Endothelial cell of umbilical vein (primary cell): ENCODE results near the gene PLXNB3. TPM values are rescaled to one million over a fixed set of nuclear protein-coding genes. Genes with fewer than 3 reads are reported as not detected.

Experiments
- BruUV-seq: library from RNA; stranded (reverse); fragments of 400-500 nt; replicated peaks from 2 replicates; lab custom pipeline; 2021; lab: Mats Ljungman, UMichigan
- CTCF ChIA-PET: fragments of 300-600, 350-600 bp; sonication (Branson Sonifier 250); formaldehyde crosslinking; loops from one replicate; lab custom pipeline; 2021; ENCODE audit warnings: antibody characterized with exemption, inconsistent platforms; lab: Charles Lee
- POLR2A ChIA-PET: fragments of 300-600, 350-600 bp; sonication (Branson Sonifier 250); formaldehyde crosslinking; loops from one replicate; lab custom pipeline; 2021; ENCODE audit warnings: antibody characterized with exemption, inconsistent platforms; lab: Charles Lee
- DNase-seq: peaks from one replicate; pipeline ENCODE4 v3.0.0-alpha.2; 2011; ENCODE audit warnings: low read depth, low spot score
- FAIRE-seq: peaks from 2 replicates; lab custom pipeline; 2011; peaks lifted over from hg19 to GRCh38; lab: Jason Lieb, UNC
- H2AFZ ChIP-seq: 2 replicates; pipeline ENCODE4 v1.6.0; 2012; ENCODE audit warnings: low read depth, low read length, control low read depth, inconsistent platforms
- H3K27ac ChIP-seq: 2 replicates; pipeline ENCODE4 v1.5.1; 2011; ENCODE audit warnings: low read depth, mild to moderate bottlenecking, control low read depth, low read length, moderate library complexity; ENCODE audit not compliant: insufficient read depth
- H3K27me3 ChIP-seq, 2 experiments: 2 replicates each; pipeline versions ENCODE4 v1.6.0 to v1.6.1; 2011; ENCODE audit warnings: low read length in 2 of 2, mixed read lengths in 1 of 2; ENCODE audit not compliant: control insufficient read depth in 2 of 2, insufficient read depth in 2 of 2
- H3K36me3 ChIP-seq, 2 experiments: 2 replicates in 1 of 2; 3 replicates in 1 of 2; pipeline ENCODE4 v1.5.1; 2011; ENCODE audit warnings: low read length in 2 of 2, mild to moderate bottlenecking in 1 of 2, moderate library complexity in 1 of 2; ENCODE audit not compliant: control insufficient read depth in 2 of 2, insufficient read depth in 2 of 2; ENCODE audit errors: extremely low read depth in 1 of 2
- H3K4me1 ChIP-seq: 3 replicates; pipeline ENCODE4 v1.5.1; 2011; ENCODE audit warnings: mild to moderate bottlenecking, low read length; ENCODE audit not compliant: control insufficient read depth, insufficient read depth; ENCODE audit errors: extremely low read depth
- H3K4me2 ChIP-seq: 2 replicates; pipeline ENCODE4 v1.6.1; 2011; ENCODE audit warnings: low read length, control low read depth, mixed read lengths; ENCODE audit not compliant: insufficient read depth
- H3K4me3 ChIP-seq, 3 experiments: fragments of 200-600 bp in 1 of 3; sonication (generic), shearing (Covaris generic) in 1 of 3; replicated peaks in 1 of 3; 2 replicates each; pipeline ENCODE4 v1.5.1; 2011 to 2016; ENCODE audit warnings: control low read depth in 3 of 3, low read length in 3 of 3, mild to moderate bottlenecking in 2 of 3, inconsistent platforms in 1 of 3, low read depth in 1 of 3, moderate library complexity in 1 of 3; ENCODE audit not compliant: insufficient read depth in 1 of 3
- H3K79me2 ChIP-seq: 2 replicates; pipeline ENCODE4 v1.6.0; 2012; ENCODE audit warnings: low read length, inconsistent platforms; ENCODE audit not compliant: control insufficient read depth, insufficient read depth
- H3K9ac ChIP-seq: replicated peaks from 2 replicates; pipeline ENCODE3; 2011; ENCODE audit warnings: low read length, control low read depth; ENCODE audit not compliant: insufficient read depth; ENCODE audit errors: extremely low read depth
- H3K9me1 ChIP-seq: replicated peaks from 3 replicates; pipeline ENCODE4 v1.6.0; 2011; ENCODE audit warnings: mild to moderate bottlenecking, low read length; ENCODE audit not compliant: control insufficient read depth, insufficient read depth; ENCODE audit errors: extremely low read depth
- H3K9me3 ChIP-seq: replicated peaks from 2 replicates; pipeline ENCODE4 v1.5.1; 2012; ENCODE audit warnings: low read length, inconsistent platforms; ENCODE audit not compliant: control insufficient read depth, insufficient read depth
- H4K20me1 ChIP-seq: replicated peaks from 2 replicates; pipeline ENCODE3; 2011; ENCODE audit warnings: mild to moderate bottlenecking, low read length; ENCODE audit not compliant: control insufficient read depth, insufficient read depth; ENCODE audit errors: extremely low read depth
- EZH2 ChIP-seq: IDR thresholded peaks from 2 replicates; pipeline ENCODE4 v1.6.1; 2012; ENCODE audit warnings: borderline replicate concordance, low read depth, mild to moderate bottlenecking, moderate library complexity, low read length, inconsistent platforms; ENCODE audit not compliant: severe bottlenecking
- FOS ChIP-seq: IDR thresholded peaks from 2 replicates; pipeline ENCODE4 v1.6.1; 2011; ENCODE audit warnings: mild to moderate bottlenecking, low read length, moderate library complexity, borderline replicate concordance; ENCODE audit not compliant: insufficient read depth
- GATA2 ChIP-seq: IDR thresholded peaks from 2 replicates; pipeline ENCODE4 v1.7.0; 2011; ENCODE audit warnings: low read depth, mild to moderate bottlenecking, moderate library complexity, mixed read lengths, low read length; ENCODE audit not compliant: insufficient read length, insufficient read depth
- JUN ChIP-seq: IDR thresholded peaks from 2 replicates; pipeline ENCODE4 v1.6.1; 2011; ENCODE audit warnings: borderline replicate concordance, low read depth; ENCODE audit not compliant: insufficient read length, insufficient read depth
- MAX ChIP-seq: IDR thresholded peaks from 2 replicates; pipeline ENCODE4 v1.6.1; 2011; ENCODE audit not compliant: insufficient read depth, insufficient read length
- MYC ChIP-seq: IDR thresholded peaks from one replicate; pipeline ENCODE4 v1.6.1; 2011; ENCODE audit warnings: mild to moderate bottlenecking, low read depth, low read length
- POLR2A ChIP-seq: IDR thresholded peaks from 2 replicates; pipeline ENCODE4 v1.6.1; 2012; ENCODE audit warnings: low read depth, mild to moderate bottlenecking, control low read depth, low read length
- POLR2AphosphoS5 ChIP-seq: IDR thresholded peaks from 2 replicates; pipeline ENCODE4 v1.6.1; 2012; ENCODE audit warnings: low read depth, mild to moderate bottlenecking, control low read depth, low read length, moderate library complexity; ENCODE audit not compliant: insufficient read depth
- dilution Hi-C: fragments of 300-500 bp; cut with MboI; formaldehyde crosslinking; loops from one replicate; pipeline ENCODE4 v1.15.0; 2019; ENCODE audit warnings: low sequenced_read_pairs; ENCODE audit not compliant: extremely low pct_ligation_motif_present
- intact Hi-C: fragments of 100-400 bp; cut with micrococcal nuclease; formaldehyde crosslinking; loops from one replicate; pipeline ENCODE4 v1.10.0; 2022
- polyA plus RNA-seq, 4 experiments: library from polyadenylated mRNA; depleted of rRNA in 3 of 4; stranded (reverse) in 3 of 4; unstranded in 1 of 4; fragments of >200 nt; gene quantifications; 2 replicates each; pipeline versions ENCODE4 v1.2.1 to v1.2.3, GENCODE V29; 2011 to 2012; ENCODE audit warnings: missing spikeins in 1 of 4
- total RNA-seq: library from RNA; stranded (reverse); gene quantifications from 2 replicates; pipeline ENCODE4 v1.2.3, GENCODE V29; 2021
- TF ChIP-seq, protein P1 (sequence below), 2 donors: IDR thresholded peaks; 1 replicate in 1 of 2; 2 replicates in 1 of 2; pipeline ENCODE4 v1.5.1; 2011; ENCODE audit warnings: low read length in 2 of 2, mild to moderate bottlenecking in 2 of 2, moderate library complexity in 2 of 2, control low read depth in 1 of 2, inconsistent platforms in 1 of 2, low read depth in 1 of 2; ENCODE audit not compliant: insufficient read depth in 1 of 2; ENCODE audit errors: extremely low read depth in 1 of 2

The PLXNB3 gene
- total and polyA plus RNA-seq, 2 donors (not counting 3 experiments of a cell fraction or from before 2014, with no cell fraction given), result 19.0 to 31.4 TPM

DNA sequence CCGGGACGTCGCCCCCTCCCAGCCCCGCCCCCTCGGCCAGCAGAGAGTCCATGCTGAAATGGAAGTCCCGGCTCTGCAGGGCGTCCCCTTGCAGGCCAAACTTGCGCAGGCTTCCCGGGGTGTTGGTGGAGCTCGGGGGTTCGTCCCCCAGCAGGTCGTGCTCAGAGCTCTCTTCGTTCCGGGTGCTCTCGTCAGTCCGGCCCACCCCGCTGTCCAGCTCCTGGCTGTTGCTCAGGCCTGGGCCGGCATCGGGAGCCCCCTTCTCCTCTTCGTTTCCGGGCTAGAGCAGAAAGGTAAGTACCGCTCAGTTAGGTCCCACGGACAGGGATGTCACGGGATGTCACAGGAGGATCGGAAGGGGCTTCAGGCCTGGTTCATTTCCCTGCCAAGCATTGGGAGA, 40.6 kb downstream of the PLXNB3 start:
- Histone ChIP-seq H3K36me3 (no peaks in the 10 kb centered on the region), H3K9ac (no peak overlapping the region), H3K9me1 (no peaks in the 10 kb centered on the region), H3K9me3 (no peaks in the 10 kb centered on the region), H3K79me2 (no peaks in the 10 kb centered on the region), H3K4me2 (no peak overlapping the region), H3K4me1 (no peaks in the 10 kb centered on the region), H2AFZ (no peak overlapping the region), H3K4me3 (no peak overlapping the region), H3K27ac (no peak overlapping the region), H4K20me1 (no peaks in the 10 kb centered on the region), H3K27me3 (no peaks in the 10 kb centered on the region)
- FAIRE-seq (no peak), DNase-seq (no peak)
- no peak for TF ChIP-seq FOS
- no peak for TF ChIP-seq POLR2A
- TF ChIP-seq, protein P1, sequence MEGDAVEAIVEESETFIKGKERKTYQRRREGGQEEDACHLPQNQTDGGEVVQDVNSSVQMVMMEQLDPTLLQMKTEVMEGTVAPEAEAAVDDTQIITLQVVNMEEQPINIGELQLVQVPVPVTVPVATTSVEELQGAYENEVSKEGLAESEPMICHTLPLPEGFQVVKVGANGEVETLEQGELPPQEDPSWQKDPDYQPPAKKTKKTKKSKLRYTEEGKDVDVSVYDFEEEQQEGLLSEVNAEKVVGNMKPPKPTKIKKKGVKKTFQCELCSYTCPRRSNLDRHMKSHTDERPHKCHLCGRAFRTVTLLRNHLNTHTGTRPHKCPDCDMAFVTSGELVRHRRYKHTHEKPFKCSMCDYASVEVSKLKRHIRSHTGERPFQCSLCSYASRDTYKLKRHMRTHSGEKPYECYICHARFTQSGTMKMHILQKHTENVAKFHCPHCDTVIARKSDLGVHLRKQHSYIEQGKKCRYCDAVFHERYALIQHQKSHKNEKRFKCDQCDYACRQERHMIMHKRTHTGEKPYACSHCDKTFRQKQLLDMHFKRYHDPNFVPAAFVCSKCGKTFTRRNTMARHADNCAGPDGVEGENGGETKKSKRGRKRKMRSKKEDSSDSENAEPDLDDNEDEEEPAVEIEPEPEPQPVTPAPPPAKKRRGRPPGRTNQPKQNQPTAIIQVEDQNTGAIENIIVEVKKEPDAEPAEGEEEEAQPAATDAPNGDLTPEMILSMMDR (IDR thresholded peaks at IDR 0.05; ENCODE audit: extremely low read depth in 1 of 2, insufficient read depth in 1 of 2, low read depth in 1 of 2, low read length in 2 of 2), result no peak
- TF ChIP-seq POLR2AphosphoS5, result no peak
- no peak for TF ChIP-seq MYC
- TF ChIP-seq JUN, result no peak
- no peak for TF ChIP-seq GATA2
- TF ChIP-seq EZH2, result no peak
- TF ChIP-seq MAX, result no peak
- no TSS peak for BruUV-seq
- dilution Hi-C loops, result no loop called here
- intact Hi-C loops, result no loop called here
- ChIA-PET CTCF (interaction anchor here (1.4 kb wide), 1 partner anchor 10 kb away, joined by 3 read pairs; the partner anchor contains the start of genes IDH3G and SSR4), POLR2A (no interaction called here)
